Erythroblast (primary cell): ENCODE data around the gene PPP2R5B.
"Not testable (repeated sequence)": the region's sequence is repeated elsewhere in the genome, so short reads cannot be mapped to it uniquely, and the experiment has no call there.

ENCODE experiments used
- DNase-seq, 2 experiments: peaks; one replicate each; lab custom pipeline; 2025; lab: John Stamatoyannopoulos, UW
- GATA1 ChIP-seq: IDR thresholded peaks from 2 replicates; pipeline ENCODE4 v1.6.1; 2011; ENCODE audit warnings: low read depth, mild to moderate bottlenecking, control low read depth, low read length, moderate library complexity
- POLR2A ChIP-seq: IDR thresholded peaks from 2 replicates; pipeline ENCODE4 v1.6.1; 2011; ENCODE audit warnings: mild to moderate bottlenecking, low read length

The PPP2R5B gene

DNA sequence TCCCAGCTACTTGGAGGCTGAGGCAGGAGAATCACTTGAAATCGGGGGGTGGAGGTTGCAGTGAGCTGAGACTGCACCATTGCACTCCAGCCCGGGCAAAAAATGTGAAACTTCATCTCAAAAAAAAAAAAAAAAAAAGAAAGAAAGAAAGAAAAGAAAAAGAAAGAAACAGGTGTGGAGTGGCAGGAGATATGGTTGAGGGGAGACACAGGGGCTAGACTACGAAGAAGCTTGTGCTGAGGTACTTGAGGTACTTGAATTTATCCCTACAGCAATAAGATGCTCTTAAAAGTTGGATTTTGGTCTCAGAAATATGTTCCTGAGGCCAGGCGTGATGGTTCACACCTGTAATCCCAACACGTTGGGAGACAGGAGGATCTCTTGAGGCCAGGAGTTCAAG is 49.6 kb downstream of the PPP2R5B start:
- DNase-seq: no peak
- TF ChIP-seq POLR2A (no peak), GATA1 (no peak)

DNA sequence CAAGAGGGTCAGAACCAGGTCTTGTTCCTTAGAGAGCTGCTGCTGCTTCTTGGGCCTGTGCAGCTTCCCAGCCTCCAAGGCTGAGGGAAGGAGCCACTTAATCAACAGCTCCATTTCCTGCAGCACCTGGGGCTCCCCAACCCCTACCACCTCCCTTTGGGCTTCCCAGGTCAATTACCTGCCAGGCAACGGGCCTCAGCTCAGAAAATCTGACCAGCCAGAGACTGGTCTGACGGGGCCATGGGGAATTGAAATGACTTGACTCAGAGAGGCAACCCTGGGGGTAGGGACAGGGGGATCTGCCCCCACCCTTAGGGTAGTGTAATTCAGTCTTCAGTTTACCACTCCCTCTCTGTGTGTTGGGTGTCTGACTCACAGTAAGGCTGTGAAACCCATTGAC is 52.2 kb downstream of the PPP2R5B start:
- no peak for TF ChIP-seq GATA1
- TF ChIP-seq POLR2A: no peak
- no peak for DNase-seq

DNA sequence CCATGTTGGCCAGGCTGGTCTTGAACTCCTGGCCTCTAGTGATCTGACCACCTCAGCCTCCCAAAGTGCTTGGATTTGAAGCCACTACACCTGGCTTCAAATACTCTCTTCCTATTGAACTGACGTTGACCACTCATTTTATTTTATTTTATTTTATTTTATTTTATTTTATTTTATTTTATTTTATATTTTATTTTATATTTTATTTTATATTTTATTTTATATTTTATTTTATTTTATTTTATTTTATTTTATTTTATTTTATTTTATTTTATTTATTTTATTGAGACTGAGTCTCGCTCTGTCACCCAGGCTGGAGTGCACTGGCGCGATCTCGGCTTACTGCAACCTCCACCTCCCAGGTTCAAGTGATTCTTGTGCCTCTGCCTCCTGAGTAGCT is 58.9 kb downstream of the PPP2R5B start:
- not testable (repeated sequence) for DNase-seq
